ENCODE data around the gene MRE11. TPM values are rescaled to one million over a fixed set of nuclear protein-coding genes. Genes with fewer than 3 reads are reported as not detected.

MRE11 gene
- total and polyA plus RNA-seq, 2 donors (not counting 1 experiment from before 2014, with no cell fraction given): 5.7 to 53.5 TPM

DNA sequence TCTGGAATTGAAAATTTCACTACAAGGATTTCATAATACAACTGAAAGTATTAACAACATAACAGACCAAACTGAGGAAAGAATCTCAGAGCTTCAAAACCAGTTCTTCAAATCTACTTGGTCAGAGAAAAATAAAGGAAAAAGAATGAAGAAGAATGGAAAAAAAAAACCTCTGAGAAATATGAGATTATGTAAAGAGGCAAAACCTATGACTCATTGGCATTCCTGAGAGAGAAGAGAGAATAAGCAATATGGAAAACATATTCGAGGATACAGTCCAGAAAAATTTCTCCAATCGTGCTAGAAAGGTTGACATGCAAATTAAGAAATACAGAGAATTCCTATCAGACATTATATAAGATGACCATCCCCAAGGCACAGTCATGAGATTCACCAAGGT lies 69.0 kb downstream of the MRE11 start:
- Histone ChIP-seq H4K20me1 (ENCODE audit: control insufficient read depth, insufficient read depth, low read length, poor library complexity, severe bottlenecking) (peaks cover 8% of the 10 kb centered on the region), H3K27ac (ENCODE audit: low read length in 2 of 2) (no peak overlapping the region), H3K79me2 (ENCODE audit: control insufficient read depth, insufficient read depth, low read length) (no peaks in the 10 kb centered on the region), H2AFZ (ENCODE audit: insufficient read depth, low read depth, low read length, poor library complexity, severe bottlenecking) (no peak overlapping the region), H3K27me3 (replicated peaks in 1 of 4; ENCODE audit: control extremely low read depth in 1 of 4, control insufficient read depth in 3 of 4, insufficient read depth in 4 of 4, low read length in 3 of 4) (no peaks in the 10 kb centered on the region), H3K9ac (ENCODE audit: low read length) (no peak overlapping the region), H3K4me3 (ENCODE audit: control extremely low read depth in 1 of 5, extremely low read depth in 1 of 5, insufficient read depth in 1 of 5, low read depth in 2 of 5, low read length in 4 of 5) (no peak overlapping the region), H3K4me1 (ENCODE audit: control insufficient read depth in 2 of 2, insufficient read depth in 2 of 2, low read length in 2 of 2) (no peaks in the 10 kb centered on the region), H3K4me2 (replicated peaks; ENCODE audit: low read depth, low read length, poor library complexity, severe bottlenecking) (no peak overlapping the region), H3K36me3 (replicated peaks in 1 of 2; ENCODE audit: control extremely low read depth in 1 of 2, control insufficient read depth in 1 of 2, extremely low read depth in 1 of 2, insufficient read depth in 2 of 2, low read length in 1 of 2) (peaks cover 21 to 62% of the 10 kb centered on the region in 2 experiments), H3K9me3 (ENCODE audit: control extremely low read depth in 1 of 3, control insufficient read depth in 2 of 3, insufficient read depth in 1 of 3, low read length in 2 of 3) (no peaks in the 10 kb centered on the region)
- POLR2A ChIA-PET: no interaction called here
- CTCF ChIA-PET: no interaction called here
- no peak overlapping the region for H3K4me3 Mint-ChIP-seq
- H3K4me1 Mint-ChIP-seq: peaks cover 7% of the 10 kb centered on the region
- DNase-seq: no peak
- TF ChIP-seq EZH2 (IDR thresholded peaks at IDR 0.05; ENCODE audit: borderline replicate concordance, insufficient read depth, low read depth, low read length, poor library complexity, severe bottlenecking): no peak
- no peak for TF ChIP-seq CTCF (IDR thresholded peaks at IDR 0.05)
- no peaks in the 10 kb centered on the region for H3K9me3 Mint-ChIP-seq (ENCODE audit: insufficient read depth)
- intact Hi-C loops (cut with micrococcal nuclease): no loop called here
- WGBS (ENCODE audit: insufficient coverage): no CpG with 5 or more reads among the region's 2 CpGs
- no peaks in the 10 kb centered on the region for H3K27me3 Mint-ChIP-seq
- no peak overlapping the region for H3K27ac Mint-ChIP-seq
- ATAC-seq (ENCODE audit: low read depth): no peak

GRCh38 chr11:94424011-94424410 lies 69.6 kb downstream of the MRE11 start:
- Histone ChIP-seq H3K9ac (ENCODE audit: low read length) (no peak overlapping the region), H3K36me3 (replicated peaks in 1 of 2; ENCODE audit: control extremely low read depth in 1 of 2, control insufficient read depth in 1 of 2, extremely low read depth in 1 of 2, insufficient read depth in 2 of 2, low read length in 1 of 2) (peaks cover 15 to 56% of the 10 kb centered on the region in 2 experiments), H2AFZ (ENCODE audit: insufficient read depth, low read depth, low read length, poor library complexity, severe bottlenecking) (no peak overlapping the region), H3K9me3 (ENCODE audit: control extremely low read depth in 1 of 3, control insufficient read depth in 2 of 3, insufficient read depth in 1 of 3, low read length in 2 of 3) (no peaks in the 10 kb centered on the region), H3K27me3 (replicated peaks in 1 of 4; ENCODE audit: control extremely low read depth in 1 of 4, control insufficient read depth in 3 of 4, insufficient read depth in 4 of 4, low read length in 3 of 4) (no peaks in the 10 kb centered on the region), H3K27ac (ENCODE audit: low read length in 2 of 2) (no peak overlapping the region), H3K4me2 (replicated peaks; ENCODE audit: low read depth, low read length, poor library complexity, severe bottlenecking) (no peak overlapping the region), H3K4me1 (ENCODE audit: control insufficient read depth in 2 of 2, insufficient read depth in 2 of 2, low read length in 2 of 2) (no peaks in the 10 kb centered on the region), H4K20me1 (ENCODE audit: control insufficient read depth, insufficient read depth, low read length, poor library complexity, severe bottlenecking) (peaks cover 8% of the 10 kb centered on the region), H3K4me3 (ENCODE audit: control extremely low read depth in 1 of 5, extremely low read depth in 1 of 5, insufficient read depth in 1 of 5, low read depth in 2 of 5, low read length in 4 of 5) (no peak overlapping the region), H3K79me2 (ENCODE audit: control insufficient read depth, insufficient read depth, low read length) (no peaks in the 10 kb centered on the region)
- Mint-ChIP-seq H3K27ac (no peak overlapping the region), H3K4me3 (no peak overlapping the region), H3K9me3 (ENCODE audit: insufficient read depth) (no peaks in the 10 kb centered on the region), H3K27me3 (no peaks in the 10 kb centered on the region), H3K4me1 (peaks cover 7% of the 10 kb centered on the region)
- intact Hi-C loops (cut with micrococcal nuclease): no loop called here
- TF ChIP-seq CTCF (IDR thresholded peaks at IDR 0.05): no peak
- no peak for TF ChIP-seq EZH2 (IDR thresholded peaks at IDR 0.05; ENCODE audit: borderline replicate concordance, insufficient read depth, low read depth, low read length, poor library complexity, severe bottlenecking)
- no peak for ATAC-seq (ENCODE audit: low read depth)
- CTCF ChIA-PET: no interaction called here
- 100% methylated on average over 2 of the region's 2 CpGs for WGBS (ENCODE audit: insufficient coverage)
- no peak for DNase-seq
- POLR2A ChIA-PET: no interaction called here

Measured in B cell (primary cell).